GM18951 (cell line): Measurements from ENCODE around the gene TTC3.

Source experiments
- POLR2A ChIP-seq: IDR thresholded peaks from 4 replicates; pipeline ENCODE4 v1.6.1; 2011; ENCODE audit warnings: mild to moderate bottlenecking; ENCODE audit not compliant: insufficient read length, insufficient read depth; ENCODE audit errors: extremely low read depth
- in situ Hi-C: fragments of 300-500 bp; cut with MboI; formaldehyde crosslinking; loops from one replicate; pipeline ENCODE4 v1.12.0; 2022; ENCODE audit warnings: low sequenced_read_pairs, mixed read lengths, inconsistent platforms; ENCODE audit not compliant: unreplicated experiment

TTC3 gene

GRCh38 chr21:37195059-37195458 lies 122.0 kb downstream of the TTC3 start:
- in situ Hi-C loops, result no loop called here
- TF ChIP-seq POLR2A, result no peak

GRCh38 chr21:37195610-37196009 lies 122.6 kb downstream of the TTC3 start:
- in situ Hi-C loops, result no loop called here
- TF ChIP-seq POLR2A, result no peak

DNA sequence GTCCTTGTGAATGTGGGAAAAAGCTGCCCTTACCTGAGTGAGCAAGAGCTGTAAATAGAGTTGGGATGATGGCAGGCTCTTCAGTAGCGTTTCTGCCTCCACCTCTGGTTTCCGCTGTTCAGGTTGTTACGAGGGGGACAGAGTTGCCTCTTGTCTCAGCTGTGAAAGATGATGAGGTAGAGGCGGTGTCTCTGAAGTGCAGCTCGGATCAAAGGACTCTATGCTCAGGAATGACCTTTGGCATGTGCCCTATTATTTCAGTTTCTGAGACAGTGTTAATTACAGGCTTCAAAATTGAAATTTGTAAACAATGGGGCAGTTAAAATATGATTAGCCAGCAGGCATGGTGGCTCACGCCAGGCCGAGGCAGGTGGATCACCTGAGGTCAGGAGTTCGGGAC lies 123.8 kb downstream of the TTC3 start:
- no peak for TF ChIP-seq POLR2A
- in situ Hi-C loops, result no loop called here

GRCh38 chr21:37197746-37198145 lies 124.7 kb downstream of the TTC3 start:
- TF ChIP-seq POLR2A, result no peak
- in situ Hi-C loops, result no loop called here

DNA sequence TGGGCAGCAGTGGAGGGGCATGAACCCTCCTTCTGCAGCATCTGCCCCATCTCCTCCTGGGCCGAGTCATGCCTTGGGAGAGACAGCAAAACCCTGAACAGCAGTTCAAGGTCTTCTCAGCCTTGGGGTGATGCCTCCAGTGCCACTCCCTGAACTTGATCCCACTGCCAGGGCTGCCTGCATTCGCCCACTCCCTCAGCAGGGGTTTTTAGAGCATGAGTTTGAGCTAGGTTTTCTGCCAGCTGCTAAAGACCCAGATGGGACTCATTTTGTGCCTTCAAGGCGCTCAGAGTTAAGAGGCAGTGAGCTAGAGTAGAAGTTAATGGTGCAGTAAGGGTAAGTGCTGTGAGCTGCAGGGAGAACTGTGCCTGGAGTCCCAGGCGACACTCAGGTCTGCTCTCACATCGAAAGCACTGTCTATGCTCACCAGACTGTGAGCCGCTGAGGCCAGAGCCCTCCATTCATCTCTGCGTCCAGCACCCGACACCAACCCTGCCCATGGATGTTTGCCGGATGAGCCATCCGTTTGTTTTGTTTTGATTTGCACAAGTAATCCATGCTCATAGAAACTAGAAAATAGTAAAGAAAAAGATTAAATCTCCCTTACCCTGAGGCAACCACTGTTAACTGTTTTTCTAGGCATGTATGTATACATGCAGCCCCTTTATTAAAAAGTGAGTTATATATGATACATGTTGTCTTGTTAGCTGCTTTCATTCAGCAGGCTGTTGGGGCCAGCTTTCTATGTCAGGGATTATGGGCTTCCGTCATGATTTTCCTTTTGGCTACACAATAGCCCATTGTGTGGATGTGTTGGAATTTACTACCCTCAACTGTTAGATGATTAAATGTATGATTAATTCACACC lies 126.2 kb downstream of the TTC3 start:
- no peak for TF ChIP-seq POLR2A
- in situ Hi-C loops, result no loop called here

- in situ Hi-C loops, result no loop called here
- no peak for TF ChIP-seq POLR2A
These were observed 127.8 kb downstream of the TTC3 start for GRCh38 chr21:37200641-37201480.

- TF ChIP-seq POLR2A, result no peak
- in situ Hi-C loops, result no loop called here
These were observed 129.4 kb downstream of the TTC3 start for GRCh38 chr21:37202221-37203110.

DNA sequence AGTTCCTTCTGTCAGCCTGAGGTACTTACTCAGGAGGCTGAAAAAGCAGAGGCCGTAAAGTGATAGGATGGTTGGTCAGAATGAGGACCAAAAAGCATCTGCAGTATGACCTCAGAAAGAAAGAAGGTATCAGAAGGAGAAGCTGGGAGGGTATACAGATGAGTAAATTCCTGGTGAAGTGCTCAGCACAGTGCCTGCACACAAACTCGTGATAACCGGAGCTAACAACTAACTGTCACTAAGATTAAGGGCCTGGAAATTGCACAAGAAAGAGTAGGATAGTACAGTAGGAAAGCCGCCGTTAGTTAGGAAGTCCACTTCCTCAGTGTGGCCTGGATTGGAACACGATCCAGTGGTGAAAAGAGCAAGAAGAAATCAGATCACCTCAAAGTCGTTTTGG lies 131.5 kb downstream of the TTC3 start:
- TF ChIP-seq POLR2A, result no peak
- in situ Hi-C loops, result no loop called here

DNA sequence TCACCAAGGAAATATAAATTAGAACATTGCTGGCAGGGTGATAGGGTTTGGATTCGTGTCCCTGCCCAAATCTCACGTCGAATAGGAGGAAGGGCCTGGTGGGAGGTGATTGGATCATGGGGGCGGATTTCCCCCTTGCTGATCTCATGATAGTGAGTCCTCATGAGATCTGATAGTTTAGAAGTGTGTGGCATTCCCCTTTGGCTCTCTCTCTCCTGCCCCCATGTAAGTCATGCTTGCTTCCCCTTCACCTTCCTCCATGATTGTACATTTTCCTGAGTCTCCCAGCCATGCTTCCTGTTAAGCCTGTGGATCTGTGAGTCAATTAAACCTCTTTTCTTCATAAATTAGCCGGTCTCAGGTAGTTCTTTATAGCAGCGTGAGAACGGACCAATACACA lies 133.4 kb downstream of the TTC3 start:
- in situ Hi-C loops, result no loop called here
- TF ChIP-seq POLR2A, result no peak

DNA sequence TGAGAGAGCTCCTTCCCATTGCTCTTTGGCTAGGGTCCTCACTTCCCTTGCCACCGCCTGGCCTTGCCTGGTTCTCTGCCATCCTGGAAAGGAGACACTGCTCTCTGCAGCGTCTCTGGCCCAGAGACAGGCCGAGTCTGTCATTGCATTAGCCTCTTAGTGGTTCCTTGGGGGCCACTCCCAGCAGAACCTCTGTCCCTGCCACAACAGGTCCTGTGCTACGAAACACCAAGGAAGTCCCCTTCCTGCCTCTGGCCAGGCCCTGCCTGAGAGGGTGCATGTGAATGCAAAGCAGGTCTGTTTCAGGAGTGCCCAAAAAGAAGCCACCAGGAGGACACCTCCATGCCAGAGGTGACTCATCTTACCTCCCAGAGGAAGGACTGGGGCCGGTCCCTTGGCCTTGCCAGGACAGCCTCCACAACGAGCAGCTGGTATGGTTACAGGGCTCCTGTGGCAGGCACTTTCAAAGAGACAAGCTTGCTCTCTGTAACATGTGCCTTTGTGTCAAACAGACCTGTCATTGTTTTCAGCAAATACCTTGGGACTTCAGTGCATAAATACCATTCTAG lies 134.5 kb downstream of the TTC3 start:
- peak; percentile 19 for TF ChIP-seq POLR2A
- in situ Hi-C loops, result no loop called here

GRCh38 chr21:37208056-37208721 lies 135.1 kb downstream of the TTC3 start:
- TF ChIP-seq POLR2A, result peak; percentile 52
- in situ Hi-C loops, result no loop called here

- in situ Hi-C loops, result no loop called here
- no peak for TF ChIP-seq POLR2A
These were observed 135.7 kb downstream of the TTC3 start for GRCh38 chr21:37208741-37209225.
